ENCODE results near the gene PLD5.
"Not testable (repeated sequence)": the region's sequence is repeated elsewhere in the genome, so short reads cannot be mapped to it uniquely, and the experiment has no call there.

DNA sequence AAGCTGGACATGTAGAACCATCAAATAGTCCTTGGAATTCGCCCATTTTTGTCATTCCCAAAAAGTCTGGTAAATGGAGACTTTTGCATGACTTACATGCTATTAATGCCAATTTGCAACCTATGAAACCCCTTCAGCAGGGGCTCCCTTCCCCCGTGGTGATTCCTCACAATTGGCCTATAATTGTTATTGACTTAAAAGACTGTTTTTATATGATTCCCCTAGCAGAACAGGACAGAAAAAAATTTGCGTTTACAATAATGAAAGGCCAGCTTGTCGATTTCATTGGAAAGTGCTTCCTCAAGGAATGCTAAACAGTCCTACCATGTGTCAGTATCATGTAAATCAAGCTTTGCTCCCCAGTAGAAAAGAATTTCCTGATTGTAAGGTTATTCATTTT, 311.5 kb downstream of the PLD5 start:
- TF ChIP-seq, protein P1, sequence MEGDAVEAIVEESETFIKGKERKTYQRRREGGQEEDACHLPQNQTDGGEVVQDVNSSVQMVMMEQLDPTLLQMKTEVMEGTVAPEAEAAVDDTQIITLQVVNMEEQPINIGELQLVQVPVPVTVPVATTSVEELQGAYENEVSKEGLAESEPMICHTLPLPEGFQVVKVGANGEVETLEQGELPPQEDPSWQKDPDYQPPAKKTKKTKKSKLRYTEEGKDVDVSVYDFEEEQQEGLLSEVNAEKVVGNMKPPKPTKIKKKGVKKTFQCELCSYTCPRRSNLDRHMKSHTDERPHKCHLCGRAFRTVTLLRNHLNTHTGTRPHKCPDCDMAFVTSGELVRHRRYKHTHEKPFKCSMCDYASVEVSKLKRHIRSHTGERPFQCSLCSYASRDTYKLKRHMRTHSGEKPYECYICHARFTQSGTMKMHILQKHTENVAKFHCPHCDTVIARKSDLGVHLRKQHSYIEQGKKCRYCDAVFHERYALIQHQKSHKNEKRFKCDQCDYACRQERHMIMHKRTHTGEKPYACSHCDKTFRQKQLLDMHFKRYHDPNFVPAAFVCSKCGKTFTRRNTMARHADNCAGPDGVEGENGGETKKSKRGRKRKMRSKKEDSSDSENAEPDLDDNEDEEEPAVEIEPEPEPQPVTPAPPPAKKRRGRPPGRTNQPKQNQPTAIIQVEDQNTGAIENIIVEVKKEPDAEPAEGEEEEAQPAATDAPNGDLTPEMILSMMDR (IDR thresholded peaks at IDR 0.05) = not testable (repeated sequence)
- not testable (repeated sequence) for TF ChIP-seq POLR2A (IDR thresholded peaks at IDR 0.05)
